ENCODE measurements around the gene EVC2. TPM values are rescaled to one million over a fixed set of nuclear protein-coding genes. Genes with fewer than 3 reads are reported as not detected.

Gene EVC2
- total RNA-seq, 1 experiment from 2014 or later = 3.2 TPM

DNA sequence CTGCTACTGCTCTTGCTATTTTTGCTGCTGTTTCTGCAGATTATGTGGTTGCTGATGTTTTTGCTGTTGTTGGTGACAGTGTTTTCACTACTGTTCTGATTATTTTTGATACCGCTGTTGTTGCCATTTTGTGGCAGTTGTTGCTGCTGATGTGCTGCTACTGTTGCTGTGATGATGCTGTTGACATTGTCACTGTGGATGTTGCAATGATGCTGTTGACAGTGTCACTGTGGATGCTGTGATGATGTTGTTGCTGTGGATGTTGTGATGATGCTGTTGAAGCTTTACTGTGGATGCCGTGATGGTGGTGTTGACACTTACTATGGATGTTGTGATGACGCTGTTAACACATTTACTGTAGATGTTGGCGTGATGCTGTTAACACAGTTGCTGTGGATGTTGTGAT is 180.3 kb downstream of the EVC2 start:
- H3K9me3 ChIP-seq (ENCODE audit: low read length) = no peaks in the 10 kb centered on the region
- TF ChIP-seq, protein P1, sequence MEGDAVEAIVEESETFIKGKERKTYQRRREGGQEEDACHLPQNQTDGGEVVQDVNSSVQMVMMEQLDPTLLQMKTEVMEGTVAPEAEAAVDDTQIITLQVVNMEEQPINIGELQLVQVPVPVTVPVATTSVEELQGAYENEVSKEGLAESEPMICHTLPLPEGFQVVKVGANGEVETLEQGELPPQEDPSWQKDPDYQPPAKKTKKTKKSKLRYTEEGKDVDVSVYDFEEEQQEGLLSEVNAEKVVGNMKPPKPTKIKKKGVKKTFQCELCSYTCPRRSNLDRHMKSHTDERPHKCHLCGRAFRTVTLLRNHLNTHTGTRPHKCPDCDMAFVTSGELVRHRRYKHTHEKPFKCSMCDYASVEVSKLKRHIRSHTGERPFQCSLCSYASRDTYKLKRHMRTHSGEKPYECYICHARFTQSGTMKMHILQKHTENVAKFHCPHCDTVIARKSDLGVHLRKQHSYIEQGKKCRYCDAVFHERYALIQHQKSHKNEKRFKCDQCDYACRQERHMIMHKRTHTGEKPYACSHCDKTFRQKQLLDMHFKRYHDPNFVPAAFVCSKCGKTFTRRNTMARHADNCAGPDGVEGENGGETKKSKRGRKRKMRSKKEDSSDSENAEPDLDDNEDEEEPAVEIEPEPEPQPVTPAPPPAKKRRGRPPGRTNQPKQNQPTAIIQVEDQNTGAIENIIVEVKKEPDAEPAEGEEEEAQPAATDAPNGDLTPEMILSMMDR (conservative IDR thresholded peaks at IDR 0.05; ENCODE audit: low read depth, low read length) = no peak
- TF ChIP-seq EZH2 (IDR thresholded peaks at IDR 0.05; ENCODE audit: low read length, unreplicated experiment) (no peak), EZH2phosphoT487 (IDR thresholded peaks at IDR 0.05; ENCODE audit: borderline replicate concordance, low read length) (no peak)
- POLR2A ChIA-PET (ENCODE audit: unreplicated experiment) = no interaction called here
- H2AFZ ChIP-seq (ENCODE audit: low read length) = no peak overlapping the region
- H3K9me2 ChIP-seq (replicated peaks; ENCODE audit: low read length) = no peaks in the 10 kb centered on the region
- BruUV-seq (replicated peaks) = no TSS peak
- no peaks in the 10 kb centered on the region for H3K27me3 ChIP-seq (ENCODE audit: low read length)
- H3K4me2 ChIP-seq (ENCODE audit: low read length) = no peak overlapping the region
- H3K36me3 ChIP-seq (ENCODE audit: low read depth, low read length) = no peaks in the 10 kb centered on the region
- ATAC-seq (no peak), DNase-seq (no peak)
- H3F3A ChIP-seq (ENCODE audit: low read length, unreplicated experiment) = no peaks in the 10 kb centered on the region
- H3K4me1 ChIP-seq (ENCODE audit: insufficient read depth, low read length) = no peaks in the 10 kb centered on the region
- no peaks in the 10 kb centered on the region for H3K79me2 ChIP-seq (ENCODE audit: low read length)
- no peak overlapping the region for H3K9ac ChIP-seq (ENCODE audit: low read length)
- intact Hi-C loops (cut with micrococcal nuclease) = no loop called here
- no peak overlapping the region for H3K4me3 ChIP-seq (ENCODE audit: low read length)
- no peak overlapping the region for H3K27ac ChIP-seq (ENCODE audit: low read length)
- CTCF ChIA-PET = no interaction called here
- H4K20me1 ChIP-seq (ENCODE audit: low read length) = no peaks in the 10 kb centered on the region

DNA sequence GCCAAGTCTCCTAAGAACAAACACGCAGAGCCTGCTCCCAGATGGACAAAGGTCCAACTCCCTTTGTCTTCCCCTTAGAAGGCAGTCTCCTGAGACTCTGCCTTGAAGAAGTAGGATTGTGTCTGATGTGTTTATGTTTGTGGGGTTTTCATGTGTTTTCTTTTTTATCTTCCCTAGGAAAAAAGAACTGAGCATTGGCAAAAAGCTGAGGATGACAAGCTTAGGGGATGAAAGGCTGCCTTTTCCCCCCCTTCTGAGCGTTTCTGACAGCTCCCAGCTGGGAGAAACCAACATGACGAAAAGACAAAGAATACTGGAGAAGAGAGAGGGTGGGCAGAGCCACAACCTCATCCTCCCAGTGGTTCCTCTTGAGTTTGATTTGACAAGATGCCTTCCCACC is 181.1 kb downstream of the EVC2 start:
- no peaks in the 10 kb centered on the region for H3K4me1 ChIP-seq (ENCODE audit: insufficient read depth, low read length)
- ATAC-seq (no peak), DNase-seq (no peak)
- H3K4me3 ChIP-seq (ENCODE audit: low read length) = no peak overlapping the region
- CTCF ChIA-PET = no interaction called here
- POLR2A ChIA-PET (ENCODE audit: unreplicated experiment) = no interaction called here
- no peak overlapping the region for H2AFZ ChIP-seq (ENCODE audit: low read length)
- H4K20me1 ChIP-seq (ENCODE audit: low read length) = no peaks in the 10 kb centered on the region
- H3K27ac ChIP-seq (ENCODE audit: low read length) = no peak overlapping the region
- H3K9ac ChIP-seq (ENCODE audit: low read length) = no peak overlapping the region
- no peaks in the 10 kb centered on the region for H3F3A ChIP-seq (ENCODE audit: low read length, unreplicated experiment)
- H3K36me3 ChIP-seq (ENCODE audit: low read depth, low read length) = no peaks in the 10 kb centered on the region
- no peak for TF ChIP-seq EZH2phosphoT487 (IDR thresholded peaks at IDR 0.05; ENCODE audit: borderline replicate concordance, low read length)
- TF ChIP-seq, protein P1 (conservative IDR thresholded peaks at IDR 0.05; ENCODE audit: low read depth, low read length) = no peak
- no peak for TF ChIP-seq EZH2 (IDR thresholded peaks at IDR 0.05; ENCODE audit: low read length, unreplicated experiment)
- no TSS peak for BruUV-seq (replicated peaks)
- intact Hi-C loops (cut with micrococcal nuclease) = no loop called here
- no peaks in the 10 kb centered on the region for H3K27me3 ChIP-seq (ENCODE audit: low read length)
- H3K4me2 ChIP-seq (ENCODE audit: low read length) = no peak overlapping the region
- no peaks in the 10 kb centered on the region for H3K9me3 ChIP-seq (ENCODE audit: low read length)
- H3K9me2 ChIP-seq (replicated peaks; ENCODE audit: low read length) = no peaks in the 10 kb centered on the region
- H3K79me2 ChIP-seq (ENCODE audit: low read length) = no peaks in the 10 kb centered on the region

GRCh38 chr4:5526080-5526846 is 182.1 kb downstream of the EVC2 start:
- ChIA-PET POLR2A (ENCODE audit: unreplicated experiment) (no interaction called here), CTCF (no interaction called here)
- Histone ChIP-seq H4K20me1 (ENCODE audit: low read length) (no peaks in the 10 kb centered on the region), H3K9ac (ENCODE audit: low read length) (no peak overlapping the region), H3K9me3 (ENCODE audit: low read length) (no peaks in the 10 kb centered on the region), H3K27ac (ENCODE audit: low read length) (no peak overlapping the region), H3F3A (ENCODE audit: low read length, unreplicated experiment) (no peaks in the 10 kb centered on the region), H3K79me2 (ENCODE audit: low read length) (no peaks in the 10 kb centered on the region), H3K4me2 (ENCODE audit: low read length) (no peak overlapping the region), H3K4me1 (ENCODE audit: insufficient read depth, low read length) (no peaks in the 10 kb centered on the region), H3K4me3 (ENCODE audit: low read length) (no peak overlapping the region), H3K36me3 (ENCODE audit: low read depth, low read length) (no peaks in the 10 kb centered on the region), H3K27me3 (ENCODE audit: low read length) (no peaks in the 10 kb centered on the region), H2AFZ (ENCODE audit: low read length) (no peak overlapping the region), H3K9me2 (replicated peaks; ENCODE audit: low read length) (no peaks in the 10 kb centered on the region)
- intact Hi-C loops (cut with micrococcal nuclease) = no loop called here
- DNase-seq (no peak), ATAC-seq (no peak)
- TF ChIP-seq EZH2 (IDR thresholded peaks at IDR 0.05; ENCODE audit: low read length, unreplicated experiment) = no peak
- TF ChIP-seq, protein P1 (conservative IDR thresholded peaks at IDR 0.05; ENCODE audit: low read depth, low read length) = no peak
- TF ChIP-seq EZH2phosphoT487 (IDR thresholded peaks at IDR 0.05; ENCODE audit: borderline replicate concordance, low read length) = no peak
- BruUV-seq (replicated peaks) = no TSS peak

Data from PC-3 (cell line).